Dedifferentiated amniotic fluid mesenchymal stem cell (primary cell): ENCODE results near the gene UTP18.
"Not testable (repeated sequence)": the region's sequence is repeated elsewhere in the genome, so short reads cannot be mapped to it uniquely, and the experiment has no call there.

ENCODE experiments used
- DNase-seq: peaks from one replicate; pipeline ENCODE4 v3.0.0-alpha.2; 2016; ENCODE audit errors: extremely low spot score

The UTP18 gene

GRCh38 chr17:51330861-51331503, 70.6 kb downstream of the UTP18 start:
- not testable (repeated sequence) for DNase-seq

GRCh38 chr17:51335006-51335590, 74.8 kb downstream of the UTP18 start:
- no peak for DNase-seq

- DNase-seq, result no peak
These were observed 75.8 kb downstream of the UTP18 start for GRCh38 chr17:51335883-51336822.

GRCh38 chr17:51341457-51341856, 81.1 kb downstream of the UTP18 start:
- DNase-seq, result no peak

GRCh38 chr17:51342257-51342656, 81.9 kb downstream of the UTP18 start:
- no peak for DNase-seq

- no peak for DNase-seq
These were observed 84.2 kb downstream of the UTP18 start for GRCh38 chr17:51344532-51344931.

- no peak for DNase-seq
These were observed 86.1 kb downstream of the UTP18 start for GRCh38 chr17:51346218-51346982.
